GM12878 (cell line): ENCODE measurements around the gene PTCD2. TPM values are rescaled to one million over a fixed set of nuclear protein-coding genes. Genes with fewer than 3 reads are reported as not detected.

ENCODE experiments used
- BHLHE40 ChIP-seq, 2 experiments: fragments of 450-650 bp in 1 of 2; IDR thresholded peaks; 2 replicates each; pipeline ENCODE4 v1.6.1; 2011 to 2017; ENCODE audit warnings: low read depth in 2 of 2, borderline replicate concordance in 1 of 2, improper control_type of control experiment in 1 of 2, low read length in 1 of 2, mild to moderate bottlenecking in 1 of 2
- CBX3 ChIP-seq: fragments of 200-600 bp; sonication (generic); IDR thresholded peaks from 2 replicates; pipeline ENCODE4 v1.6.1; 2016; ENCODE audit warnings: low read depth, borderline replicate concordance
- CEBPB ChIP-seq, 2 experiments: fragments of 150-350 bp in 1 of 2; IDR thresholded peaks; 2 replicates each; pipeline ENCODE4 v1.6.1; 2012 to 2014; ENCODE audit warnings: low read depth in 2 of 2, low read length in 2 of 2, borderline replicate concordance in 1 of 2, inconsistent platforms in 1 of 2
- CREM ChIP-seq: IDR thresholded peaks from 2 replicates; pipeline ENCODE4 v1.6.1; 2014; ENCODE audit warnings: antibody characterized with exemption, low read depth
- DPF2 ChIP-seq: fragments of 450-650 bp; IDR thresholded peaks from 2 replicates; pipeline ENCODE4 v1.6.1; 2017; ENCODE audit warnings: mild to moderate bottlenecking
- E2F4 ChIP-seq: IDR thresholded peaks from 2 replicates; pipeline ENCODE4 v1.6.1; 2012; ENCODE audit warnings: low read depth, low read length, improper control_type of control experiment
- EED ChIP-seq: sonication (generic); IDR thresholded peaks from 2 replicates; pipeline ENCODE4 v1.6.1; 2016; ENCODE audit warnings: antibody characterized with exemption, low read depth
- ETV6 ChIP-seq, 2 experiments: fragments of 450-650 bp in 1 of 2; IDR thresholded peaks in 1 of 2; conservative IDR thresholded peaks in 1 of 2; 2 replicates each; pipeline ENCODE4 v1.6.1; 2014; ENCODE audit warnings: antibody characterized with exemption in 1 of 2, borderline replicate concordance in 1 of 2, low read depth in 1 of 2, mild to moderate bottlenecking in 1 of 2, moderate library complexity in 1 of 2
- IKZF1 ChIP-seq: fragments of 450-650 bp; conservative IDR thresholded peaks from 2 replicates; pipeline ENCODE4 v1.6.1; 2017; ENCODE audit warnings: antibody characterized with exemption, mild to moderate bottlenecking
- IKZF2 ChIP-seq, 2 experiments: fragments of 450-650 bp; IDR thresholded peaks; 2 replicates each; pipeline ENCODE4 v1.6.1; 2017; ENCODE audit warnings: mild to moderate bottlenecking in 2 of 2, moderate library complexity in 2 of 2
- IRF3 ChIP-seq: fragments of 450-650 bp; IDR thresholded peaks from 2 replicates; pipeline ENCODE4 v1.6.1; 2014; ENCODE audit warnings: mild to moderate bottlenecking
- JUNB ChIP-seq: IDR thresholded peaks from 2 replicates; pipeline ENCODE4 v1.6.1; 2016; ENCODE audit warnings: antibody characterized with exemption, mild to moderate bottlenecking
- KLF5 ChIP-seq: fragments of 450-650 bp; IDR thresholded peaks from 2 replicates; pipeline ENCODE4 v1.6.1; 2014; ENCODE audit warnings: mild to moderate bottlenecking; ENCODE audit not compliant: partially characterized antibody
- MTA3 ChIP-seq: IDR thresholded peaks from 2 replicates; pipeline ENCODE4 v1.6.1; 2012; ENCODE audit warnings: low read length, inconsistent platforms, borderline replicate concordance
- PAX5 ChIP-seq: IDR thresholded peaks from 2 replicates; pipeline ENCODE4 v1.6.1; 2011; ENCODE audit warnings: low read depth, low read length, borderline replicate concordance
- PAX8 ChIP-seq: fragments of 450-650 bp; IDR thresholded peaks from 2 replicates; pipeline ENCODE4 v1.6.1; 2017; ENCODE audit warnings: mild to moderate bottlenecking, moderate library complexity
- RB1 ChIP-seq: fragments of 450-650 bp; formaldehyde crosslinking; IDR thresholded peaks from 2 replicates; pipeline ENCODE4 v1.6.1; 2017; ENCODE audit warnings: mild to moderate bottlenecking, borderline replicate concordance
- RELA ChIP-seq: fragments of 450-650 bp; IDR thresholded peaks from 2 replicates; pipeline ENCODE4 v1.8.0; 2014; ENCODE audit warnings: borderline replicate concordance; ENCODE audit not compliant: partially characterized antibody
- REST ChIP-seq: IDR thresholded peaks from 2 replicates; pipeline ENCODE4 v1.6.1; 2012; ENCODE audit warnings: mild to moderate bottlenecking, low read depth, low read length
- RUNX3 ChIP-seq: IDR thresholded peaks from 2 replicates; pipeline ENCODE4 v1.6.1; 2012; ENCODE audit warnings: low read length, inconsistent platforms
- SP1 ChIP-seq: IDR thresholded peaks from one replicate; pipeline ENCODE4 v1.6.1; 2011; ENCODE audit warnings: low read depth, low read length
- SRF ChIP-seq, 2 experiments: IDR thresholded peaks; 2 replicates each; pipeline ENCODE4 v1.6.1; 2011; ENCODE audit warnings: low read depth in 2 of 2, low read length in 2 of 2, mild to moderate bottlenecking in 1 of 2, moderate library complexity in 1 of 2
- TBL1XR1 ChIP-seq: IDR thresholded peaks from 2 replicates; pipeline ENCODE4 v1.6.1; 2012; ENCODE audit warnings: low read depth, low read length, improper control_type of control experiment
- TCF12 ChIP-seq: IDR thresholded peaks from 2 replicates; pipeline ENCODE4 v1.6.1; 2011; ENCODE audit warnings: low read depth, mild to moderate bottlenecking, low read length
- ZNF24 ChIP-seq: fragments of 450-650 bp; IDR thresholded peaks from 2 replicates; pipeline ENCODE4 v1.6.1; 2017; ENCODE audit warnings: antibody characterized with exemption, mild to moderate bottlenecking
- polyA plus RNA-seq, 11 experiments: library from polyadenylated mRNA; depleted of rRNA in 4 of 11; unstranded in 6 of 11; stranded (reverse) in 5 of 11; fragments of >200 nt; fragmentation: Nextera tagmentation in 4 of 11; fragmentation: Illumina TruSeq in 1 of 11; extraction: Ambion mirVana in 4 of 11; extraction: Trizol in 1 of 11; gene quantifications; 1 replicate in 1 of 11; 2 replicates in 10 of 11; pipeline versions ENCODE4 v1.2.1 to v1.2.3, GENCODE V29; 2011 to 2016; ENCODE audit warnings: inconsistent platforms in 2 of 11, missing spikeins in 2 of 11, low read depth in 1 of 11
- total RNA-seq, 4 experiments: library from RNA; depleted of rRNA in 3 of 4; stranded (reverse); fragments of >200 nt in 3 of 4; fragmentation: Illumina TruSeq in 1 of 4; extraction: Trizol in 1 of 4; gene quantifications; 2 replicates each; pipeline versions ENCODE4 v1.2.1 to v1.2.3, GENCODE V29; 2013 to 2021

PTCD2 gene
- total and polyA plus RNA-seq, 10 of the 15 experiments (the other 5 are each of a cell fraction or from before 2014, with no cell fraction given) = 8.7 to 15.0 (median 11.9) TPM

- TF ChIP-seq CREM (no peak; the same call in none of the 2 replicates), TCF12 (peak; percentile 39; the same call in 1 of the 2 replicates), PAX5 (no peak), EED (peak; percentile 34), RUNX3 (peak; percentile 69), SRF (IDR thresholded peaks at IDR 0.05; ENCODE audit: low read depth in 2 of 2, low read length in 2 of 2) (no peak), KLF5 (peak; percentile 45), ETV6 (conservative IDR thresholded peaks at IDR 0.05 in 1 of 2, IDR thresholded peaks at IDR 0.05 in 1 of 2; ENCODE audit: borderline replicate concordance in 1 of 2, low read depth in 1 of 2) (no peak), IKZF2 (IDR thresholded peaks at IDR 0.05) (peak; percentile 33 to 40; a peak in 2 of 4 replicates), E2F4 (0 out of 2 replicates have a peak, but pooled peaks have one; percentile 26), TBL1XR1 (peak; percentile 58; the same call in 1 of the 2 replicates), SP1 (peak; percentile 89), DPF2 (peak; percentile 85), RB1 (peak; percentile 72; the same call in 1 of the 2 replicates), CBX3 (no peak), MTA3 (no peak), PAX8 (no peak), IKZF1 (peak; percentile 85), IRF3 (peak; percentile 73), JUNB (no peak), CEBPB (IDR thresholded peaks at IDR 0.05; ENCODE audit: borderline replicate concordance in 1 of 2, low read depth in 2 of 2, low read length in 2 of 2) (no peak), ZNF24 (no peak), RELA (peak; percentile 29), BHLHE40 (IDR thresholded peaks at IDR 0.05; ENCODE audit: borderline replicate concordance in 1 of 2, low read depth in 2 of 2, low read length in 1 of 2) (peak; percentile 64 to 85; a peak in 3 of 4 replicates), REST (no peak)
Measured at GRCh38 chr5:72307968-72308852, 12.0 kb upstream of the PTCD2 start (continued).
